ENCODE results near the gene GDPD2.

Gene GDPD2

DNA sequence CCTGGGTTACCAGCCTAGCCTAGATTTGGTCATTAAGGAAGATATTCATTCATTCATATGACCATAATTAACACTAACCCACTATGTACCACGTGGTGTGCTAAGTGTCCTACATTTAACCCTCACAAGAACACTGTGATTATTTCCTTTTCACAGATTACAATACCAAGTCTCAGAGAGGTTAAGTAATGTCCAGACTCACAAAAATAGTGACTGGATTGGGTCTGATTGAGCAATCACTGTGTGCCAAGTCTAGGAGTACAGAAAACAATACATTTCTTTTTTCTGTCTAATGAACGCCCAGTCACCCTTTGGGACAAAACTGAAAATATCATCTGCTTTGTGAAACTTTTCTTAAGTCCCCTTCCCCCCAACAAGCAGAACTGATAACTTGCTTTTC lies 13.9 kb downstream of the GDPD2 start:
- in situ Hi-C loops (cut with MboI; ENCODE audit: low sequenced_read_pairs), result no loop called here

- in situ Hi-C loops (cut with MboI; ENCODE audit: low sequenced_read_pairs), result no loop called here
These were observed 15.0 kb downstream of the GDPD2 start for GRCh38 chrX:70437921-70438665.

DNA sequence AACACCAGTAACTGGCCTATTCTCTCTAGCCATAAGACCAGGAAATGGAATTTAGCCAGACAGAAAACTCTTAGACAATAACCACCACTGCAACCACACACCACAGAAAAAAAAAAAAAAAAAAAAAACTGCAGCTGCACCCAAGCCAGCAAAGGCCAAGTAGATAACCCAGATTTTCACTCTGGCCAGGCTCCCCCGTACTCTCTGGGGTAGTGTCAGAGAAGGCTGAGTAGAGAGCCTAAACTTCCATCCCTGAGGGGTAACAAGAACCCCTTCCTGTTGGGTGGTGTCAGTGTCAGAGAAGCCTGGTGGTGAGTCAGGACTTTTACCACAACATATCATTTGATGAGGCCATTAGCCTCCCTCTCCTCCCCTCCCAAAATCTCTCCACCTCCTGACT lies 15.9 kb downstream of the GDPD2 start:
- in situ Hi-C loops (cut with MboI; ENCODE audit: low sequenced_read_pairs), result no loop called here

DNA sequence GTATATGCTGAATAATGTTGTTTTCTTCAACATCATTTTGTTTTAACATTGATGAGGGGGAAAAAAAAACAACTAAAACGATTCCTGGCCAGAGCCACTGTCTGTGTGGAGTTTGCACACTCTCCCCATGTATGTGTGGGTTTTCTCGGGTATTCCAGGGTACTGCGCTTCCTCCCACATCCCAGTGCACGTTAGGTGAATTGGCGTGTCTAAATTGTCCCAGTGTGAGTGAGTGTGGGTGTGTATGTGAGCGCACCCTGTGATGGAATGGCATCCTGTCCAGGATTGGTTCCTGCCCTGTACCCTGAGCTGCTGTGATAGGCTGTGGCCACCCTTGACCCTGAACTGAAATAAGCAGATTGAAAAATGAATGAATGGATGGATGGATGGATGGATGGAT lies 19.1 kb downstream of the GDPD2 start:
- in situ Hi-C loops (cut with MboI; ENCODE audit: low sequenced_read_pairs), result no loop called here

- in situ Hi-C loops (cut with MboI; ENCODE audit: low sequenced_read_pairs), result no loop called here
These were observed 21.3 kb downstream of the GDPD2 start, which contains the start of gene DLG3 for GRCh38 chrX:70444326-70444945. DLG3 (plus strand) TSS chrX:70444835; CDS start chrX:70445202, 367 bp downstream.

DNA sequence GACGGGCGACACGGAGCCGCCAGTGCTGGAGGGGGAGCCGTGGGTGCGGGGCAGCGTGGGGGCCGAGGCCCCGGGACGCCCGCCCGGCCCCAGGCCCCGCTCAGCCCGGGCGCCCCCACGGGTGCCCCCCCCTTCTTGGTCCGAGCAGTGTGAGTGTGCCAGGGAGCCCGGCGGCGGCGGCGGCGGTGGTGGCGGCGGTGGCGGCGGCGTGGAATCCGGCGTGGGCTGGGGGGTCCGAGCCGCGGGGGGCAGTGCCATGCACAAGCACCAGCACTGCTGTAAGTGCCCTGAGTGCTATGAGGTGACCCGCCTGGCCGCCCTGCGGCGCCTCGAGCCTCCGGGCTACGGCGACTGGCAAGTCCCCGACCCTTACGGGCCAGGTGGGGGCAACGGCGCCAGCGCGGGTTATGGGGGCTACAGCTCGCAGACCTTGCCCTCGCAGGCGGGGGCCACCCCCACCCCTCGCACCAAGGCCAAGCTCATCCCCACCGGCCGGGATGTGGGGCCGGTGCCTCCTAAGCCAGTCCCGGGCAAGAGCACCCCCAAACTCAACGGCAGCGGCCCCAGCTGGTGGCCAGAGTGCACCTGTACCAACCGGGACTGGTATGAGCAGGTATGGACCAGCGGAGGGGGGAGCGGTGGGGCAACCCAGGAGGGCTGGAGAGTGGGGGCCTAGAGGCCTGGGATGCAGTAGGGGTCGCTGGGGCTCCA lies 22.0 kb downstream of the GDPD2 start:
- in situ Hi-C loops (cut with MboI; ENCODE audit: low sequenced_read_pairs), result no loop called here

GRCh38 chrX:70445951-70446350 lies 22.8 kb downstream of the GDPD2 start:
- in situ Hi-C loops (cut with MboI; ENCODE audit: low sequenced_read_pairs), result no loop called here

DNA sequence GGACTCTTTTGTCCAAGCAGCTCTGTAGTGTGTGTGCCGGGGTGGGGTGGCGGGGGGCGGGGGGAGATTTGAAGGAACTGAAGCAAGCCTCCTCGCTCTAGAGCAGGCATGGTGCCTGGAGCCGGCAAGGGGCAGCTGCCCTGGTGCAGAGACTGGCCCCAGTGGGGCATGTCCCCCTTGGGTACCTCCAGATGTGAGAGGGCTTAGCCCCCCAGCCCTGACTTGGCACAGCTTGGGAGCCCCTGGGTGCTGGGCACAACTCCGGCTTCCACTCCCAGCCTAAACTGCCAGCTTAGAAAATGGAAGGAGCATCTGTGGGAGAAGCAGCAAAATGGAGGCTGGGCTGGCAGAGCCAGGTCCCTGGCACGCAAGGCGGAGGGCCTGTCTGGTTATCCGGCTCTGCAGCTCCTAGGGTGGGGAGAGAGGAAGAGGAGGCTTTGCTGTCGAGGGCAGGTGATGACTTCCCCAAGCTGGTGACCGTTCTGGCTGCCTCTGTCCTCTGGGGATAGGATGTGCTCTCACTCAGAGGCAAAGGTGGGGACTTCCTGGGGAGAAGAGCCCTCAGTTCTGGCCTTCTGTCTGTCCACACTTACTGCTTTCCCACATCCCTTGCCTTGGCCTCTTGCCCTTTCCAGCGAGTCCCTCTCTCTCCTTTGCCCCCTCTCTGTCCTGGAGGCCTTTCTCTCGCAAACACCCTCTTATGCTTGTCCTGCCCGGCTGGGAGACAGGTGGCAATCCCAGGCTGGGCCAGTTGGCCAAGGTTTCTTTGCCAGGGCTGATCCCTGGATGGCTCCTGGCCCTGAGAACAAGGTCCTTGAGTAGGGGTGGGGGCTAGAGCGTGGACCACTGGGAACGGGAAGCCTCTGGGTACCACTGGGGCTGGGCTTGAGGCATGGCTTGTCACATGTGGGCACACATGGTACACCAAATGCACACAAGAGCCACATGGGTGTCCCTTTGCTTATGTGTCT lies 23.6 kb downstream of the GDPD2 start:
- in situ Hi-C loops (cut with MboI; ENCODE audit: low sequenced_read_pairs), result no loop called here

GRCh38 chrX:70449457-70449966 lies 26.4 kb downstream of the GDPD2 start:
- in situ Hi-C loops (cut with MboI; ENCODE audit: low sequenced_read_pairs), result no loop called here

DNA sequence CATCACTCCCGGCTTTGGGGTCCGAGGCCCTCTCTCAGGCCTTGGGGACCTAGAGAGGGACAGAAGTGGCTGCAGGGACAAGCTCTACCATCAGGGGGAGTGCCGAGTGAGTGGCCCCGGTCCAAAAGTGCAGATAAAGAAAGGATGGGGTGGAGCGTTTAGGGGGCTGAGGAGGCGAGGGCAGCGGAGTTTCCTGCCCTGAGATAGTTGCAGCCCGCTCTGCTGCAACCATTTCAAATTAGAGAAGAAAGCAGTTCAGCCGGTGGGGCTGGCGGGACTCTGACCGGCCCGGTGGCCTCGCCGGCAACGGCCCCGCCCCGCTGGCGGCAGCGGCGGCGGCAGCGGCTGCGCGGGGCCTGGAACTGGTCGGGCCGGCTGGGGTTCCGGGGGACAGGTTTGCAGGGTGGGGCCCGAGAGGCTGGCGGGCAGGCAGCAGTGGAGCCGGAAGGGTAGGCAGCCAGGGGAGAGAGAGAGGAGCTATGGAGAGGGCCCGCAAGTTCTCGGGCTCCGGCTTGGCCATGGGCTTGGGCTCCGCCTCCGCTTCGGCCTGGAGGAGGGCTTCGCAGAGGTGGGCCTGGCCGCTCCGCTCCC lies 29.1 kb downstream of the GDPD2 start:
- in situ Hi-C loops (cut with MboI; ENCODE audit: low sequenced_read_pairs), result no loop called here

DNA sequence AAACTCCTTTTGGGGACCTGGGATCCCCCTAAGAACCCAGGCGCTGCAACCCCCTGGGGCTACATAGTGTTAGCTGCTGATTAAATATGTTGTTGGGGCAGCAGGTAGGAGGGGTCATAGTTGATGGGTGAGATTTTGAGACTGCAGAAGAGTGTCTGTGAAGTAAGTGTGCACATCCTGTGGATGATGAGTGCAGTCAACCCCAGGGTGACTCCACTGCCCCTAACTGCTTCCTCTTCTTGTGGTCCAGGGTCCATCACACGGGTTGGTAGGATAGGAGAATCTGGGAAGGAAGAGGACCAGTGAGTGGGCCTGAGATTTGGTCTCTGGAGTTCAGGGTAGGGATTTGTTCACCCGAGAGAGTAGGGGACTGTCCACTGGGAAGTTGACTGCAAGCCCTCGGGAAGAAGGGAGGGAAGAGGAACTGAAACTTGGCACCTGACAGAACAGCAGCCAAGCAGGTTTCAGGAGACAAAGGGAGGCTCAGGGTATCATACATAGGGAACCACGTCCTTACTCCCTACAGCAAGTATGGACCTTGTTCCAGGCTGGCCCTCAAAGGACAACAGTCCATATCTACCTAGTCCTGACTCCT lies 30.0 kb downstream of the GDPD2 start:
- in situ Hi-C loops (cut with MboI; ENCODE audit: low sequenced_read_pairs), result no loop called here

DNA sequence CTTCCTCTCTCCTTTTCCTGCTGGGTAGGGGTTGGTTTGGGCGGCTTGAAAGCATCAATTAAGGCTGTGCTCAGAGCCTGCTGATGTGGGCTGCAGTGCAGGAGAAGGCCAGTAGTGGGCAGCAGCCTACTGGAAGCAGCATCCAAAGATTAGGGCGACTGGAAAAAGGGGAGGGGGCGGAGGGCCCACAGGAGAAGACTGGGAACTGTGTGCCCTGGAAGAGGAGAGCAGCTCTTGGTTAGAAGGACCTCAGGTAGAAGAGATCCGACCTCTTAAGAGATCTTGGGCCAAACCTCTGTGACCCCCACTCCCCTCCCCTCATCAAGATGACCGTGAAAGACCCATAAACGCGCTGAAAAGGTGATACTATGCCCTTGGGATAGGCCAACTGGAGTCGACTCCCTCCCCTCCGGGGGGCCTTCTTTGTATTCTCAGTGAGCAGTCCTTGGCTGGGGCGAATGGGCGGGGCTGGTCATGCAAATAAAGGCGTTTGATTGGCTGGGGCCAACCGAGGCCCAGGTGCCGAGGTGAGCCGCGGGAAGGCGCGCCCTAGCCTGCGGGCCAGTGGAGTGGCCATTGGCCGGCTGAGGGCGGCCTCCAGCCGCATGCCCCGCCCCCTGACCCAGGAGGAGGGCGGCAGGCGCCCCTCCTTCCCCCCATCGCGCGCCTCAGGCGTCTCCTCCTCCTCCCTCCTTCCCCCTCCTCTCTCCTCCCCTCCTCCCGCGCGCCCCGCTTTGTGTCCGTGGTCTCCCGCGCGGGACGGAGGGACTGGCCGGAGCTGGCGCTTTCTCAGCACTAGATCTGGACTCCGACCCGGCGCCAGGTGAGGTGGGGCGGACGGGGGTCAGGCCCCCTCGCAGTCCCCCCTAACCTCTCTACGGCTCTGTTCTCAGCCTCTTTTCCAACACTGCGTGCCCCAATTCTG lies 31.6 kb downstream of the GDPD2 start:
- in situ Hi-C loops (cut with MboI; ENCODE audit: low sequenced_read_pairs), result no loop called here

GRCh38 chrX:70455366-70456202 lies 32.5 kb downstream of the GDPD2 start:
- in situ Hi-C loops (cut with MboI; ENCODE audit: low sequenced_read_pairs), result no loop called here

GRCh38 chrX:70456256-70456655 lies 33.1 kb downstream of the GDPD2 start:
- in situ Hi-C loops (cut with MboI; ENCODE audit: low sequenced_read_pairs), result no loop called here

GRCh38 chrX:70461026-70461425 lies 37.9 kb downstream of the GDPD2 start:
- in situ Hi-C loops (cut with MboI; ENCODE audit: low sequenced_read_pairs), result no loop called here

DNA sequence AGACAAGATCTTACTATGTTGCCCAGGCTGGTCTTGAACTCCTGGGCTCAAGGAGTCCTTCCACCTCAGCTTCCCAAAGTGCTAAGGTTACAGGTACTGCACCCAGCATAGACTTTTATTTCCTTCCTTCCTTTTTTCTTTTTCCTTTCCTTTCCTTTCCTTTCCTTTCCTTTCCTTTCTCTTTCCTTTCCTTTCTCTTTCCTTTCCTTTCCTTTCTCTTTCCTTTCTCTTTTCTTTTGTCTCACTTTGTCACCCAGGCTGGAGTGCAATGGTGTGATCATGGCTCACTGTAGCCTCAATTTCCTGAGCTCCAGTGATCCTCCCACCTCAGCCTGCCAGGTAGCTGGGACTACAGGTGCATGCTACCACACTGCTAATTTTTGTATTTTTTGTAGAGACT lies 40.9 kb downstream of the GDPD2 start:
- in situ Hi-C loops (cut with MboI; ENCODE audit: low sequenced_read_pairs), result no loop called here

DNA sequence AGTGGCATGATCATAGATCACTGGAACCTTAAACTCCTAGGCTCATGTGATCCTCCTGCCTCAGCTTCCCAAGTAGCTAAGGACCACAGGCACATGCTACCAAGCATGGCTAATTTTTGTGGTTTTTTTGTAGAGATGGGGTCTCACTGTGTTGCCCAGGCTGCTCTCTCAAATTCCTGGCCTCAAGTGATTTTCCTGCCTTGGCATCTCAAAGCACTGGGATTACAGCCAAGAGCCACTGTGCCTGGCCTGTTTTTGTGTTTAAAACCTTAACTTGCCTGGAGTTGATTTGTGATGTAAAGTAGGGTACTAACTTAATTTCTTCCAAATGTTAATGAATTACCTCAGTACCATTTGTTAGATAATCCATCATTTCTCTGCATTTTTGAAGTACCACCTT lies 43.9 kb downstream of the GDPD2 start:
- in situ Hi-C loops (cut with MboI; ENCODE audit: low sequenced_read_pairs), result no loop called here

- in situ Hi-C loops (cut with MboI; ENCODE audit: low sequenced_read_pairs), result no loop called here
These were observed 45.6 kb downstream of the GDPD2 start for GRCh38 chrX:70468709-70469108.
